GM23248 (cell line): ENCODE measurements around the gene LRRC28. TPM values are rescaled to one million over a fixed set of nuclear protein-coding genes. Genes with fewer than 3 reads are reported as not detected.
A peak's percentile ranks its signal among the peaks of the same experiment; 100 is the strongest.

ENCODE experiments used
- DNase-seq: peaks from one replicate; pipeline ENCODE4 v3.0.0-alpha.2; 2015
- H2AFZ ChIP-seq: fragments of 200-600 bp; sonication (generic); 2 replicates; pipeline ENCODE4 v1.6.1; 2016; ENCODE audit warnings: antibody characterized with exemption
- H3F3A ChIP-seq: fragments of 200-600 bp; sonication (generic); 2 replicates; pipeline ENCODE4 v1.6.1; 2016; ENCODE audit warnings: mild to moderate bottlenecking, antibody characterized with exemption, mixed run types; ENCODE audit not compliant: insufficient read depth
- H3K27ac ChIP-seq: fragments of 200-600 bp; sonication (generic); 2 replicates; pipeline ENCODE4 v1.5.1; 2016; ENCODE audit warnings: mild to moderate bottlenecking
- H3K27me3 ChIP-seq: fragments of 200-600 bp; sonication (generic); replicated peaks from 2 replicates; pipeline ENCODE4 v1.6.1; 2016; ENCODE audit warnings: mild to moderate bottlenecking; ENCODE audit not compliant: insufficient read depth
- H3K36me3 ChIP-seq: fragments of 200-600 bp; sonication (generic); 2 replicates; pipeline ENCODE4 v1.6.1; 2016; ENCODE audit warnings: low read depth, mild to moderate bottlenecking
- H3K4me1 ChIP-seq: fragments of 200-600 bp; sonication (generic); 2 replicates; pipeline ENCODE4 v1.6.1; 2016; ENCODE audit warnings: mild to moderate bottlenecking; ENCODE audit not compliant: insufficient read depth
- H3K4me2 ChIP-seq: fragments of 200-600 bp; sonication (generic); one replicate; pipeline ENCODE4 v1.6.1; 2016; ENCODE audit warnings: mild to moderate bottlenecking; ENCODE audit not compliant: unreplicated experiment
- H3K4me3 ChIP-seq: fragments of 200-600 bp; sonication (generic); 2 replicates; pipeline ENCODE4 v1.5.1; 2016; ENCODE audit warnings: mild to moderate bottlenecking
- H3K79me2 ChIP-seq: fragments of 200-600 bp; sonication (generic); 2 replicates; pipeline ENCODE4 v1.6.1; 2016; ENCODE audit warnings: mild to moderate bottlenecking; ENCODE audit not compliant: insufficient read depth
- H3K9ac ChIP-seq: fragments of 200-600 bp; sonication (generic); 2 replicates; pipeline ENCODE4 v1.6.1; 2016; ENCODE audit warnings: mild to moderate bottlenecking
- H3K9me2 ChIP-seq: fragments of 200-600 bp; sonication (generic); 2 replicates; pipeline ENCODE4 v1.6.1; 2016; ENCODE audit warnings: mixed run types, mild to moderate bottlenecking, moderate library complexity; ENCODE audit not compliant: insufficient read depth
- H3K9me3 ChIP-seq: fragments of 200-600 bp; sonication (generic); one replicate; pipeline ENCODE4 v1.6.1; 2017; ENCODE audit warnings: low read depth
- H4K20me1 ChIP-seq: fragments of 200-600 bp; sonication (generic); 2 replicates; pipeline ENCODE4 v1.6.0; 2016; ENCODE audit not compliant: insufficient read depth
- EZH2 ChIP-seq: fragments of 200-600 bp; sonication (generic); IDR thresholded peaks from 2 replicates; pipeline ENCODE4 v1.6.1; 2018; ENCODE audit warnings: antibody characterized with exemption, mild to moderate bottlenecking; ENCODE audit not compliant: insufficient read depth, poor library complexity, severe bottlenecking
- EZH2phosphoT487 ChIP-seq: fragments of 200-600 bp; sonication (generic); IDR thresholded peaks from 2 replicates; pipeline ENCODE4 v1.6.1; 2018; ENCODE audit warnings: antibody characterized with exemption, moderate library complexity, mild to moderate bottlenecking, low read depth; ENCODE audit not compliant: insufficient read depth
- WGBS, 2 experiments: methylation state at CpG; one replicate each; pipeline ENCODE4 v1.1.6; 2015 to 2017; ENCODE audit warnings: low lambda C conversion rate in 2 of 2, low coverage in 1 of 2; ENCODE audit errors: missing lambda C conversion rate in 2 of 2; 5-methylcytosine and 5-hydroxymethylcytosine counted together
- in situ Hi-C: fragments of 300-500 bp; cut with MboI; formaldehyde crosslinking; loops from 2 replicates; pipeline ENCODE4 v1.15.0; 2020
- polyA plus RNA-seq: library from polyadenylated mRNA; unstranded; fragments of >200 nt; fragmentation: Nextera tagmentation; extraction: Ambion mirVana; gene quantifications from 2 replicates; pipeline ENCODE4 v1.2.1, GENCODE V29; 2016
- total RNA-seq: library from RNA; depleted of rRNA; stranded (reverse); fragments of >200 nt; shearing (Covaris generic); gene quantifications from 2 replicates; pipeline ENCODE4 v1.2.3, GENCODE V29; 2014

The LRRC28 gene
- total and polyA plus RNA-seq, 2 experiments from 2014 or later, result 18.4 to 30.8 TPM

DNA sequence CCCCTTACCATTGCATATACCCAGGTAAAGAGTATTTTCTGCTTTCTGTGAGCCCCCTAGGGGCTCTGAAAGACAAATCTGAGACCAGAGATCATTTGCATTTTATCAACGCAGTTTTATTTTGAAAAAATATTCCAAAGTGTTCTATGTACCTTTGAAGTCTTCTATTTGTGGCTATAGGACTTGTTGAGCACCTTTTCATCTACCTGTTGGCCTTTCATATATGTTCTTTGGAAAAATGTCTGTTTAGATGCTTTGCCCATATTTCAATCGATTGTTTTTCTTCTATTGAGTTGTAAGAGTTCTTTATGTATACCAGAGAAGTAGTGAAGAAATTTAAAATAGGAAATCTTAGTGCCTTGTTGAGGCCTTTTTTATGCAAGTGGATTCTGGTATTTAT is 94.0 kb downstream of the LRRC28 start:
- in situ Hi-C loops, result no loop called here
- H3K4me2 ChIP-seq, result no peak overlapping the region
- H3F3A ChIP-seq, result peaks cover 16% of the 10 kb centered on the region
- H4K20me1 ChIP-seq, result no peaks in the 10 kb centered on the region
- no peak overlapping the region for H3K9ac ChIP-seq
- H3K27me3 ChIP-seq, result no peaks in the 10 kb centered on the region
- no peaks in the 10 kb centered on the region for H3K9me3 ChIP-seq
- no peak overlapping the region for H3K27ac ChIP-seq
- WGBS, 2 experiments, result 87 to 91% methylated on average over 2 of the region's 2 CpGs
- no peaks in the 10 kb centered on the region for H3K36me3 ChIP-seq
- TF ChIP-seq EZH2 (no peak), EZH2phosphoT487 (no peak)
- no peak overlapping the region for H3K4me3 ChIP-seq
- H3K79me2 ChIP-seq, result no peaks in the 10 kb centered on the region
- DNase-seq, result no peak
- H2AFZ ChIP-seq, result no peak overlapping the region
- peaks cover 17% of the 10 kb centered on the region for H3K4me1 ChIP-seq
- H3K9me2 ChIP-seq, result no peaks in the 10 kb centered on the region

- Histone ChIP-seq H3K4me2 (no peak overlapping the region), H3K9me3 (no peaks in the 10 kb centered on the region), H3F3A (peaks cover 11% of the 10 kb centered on the region), H4K20me1 (no peaks in the 10 kb centered on the region), H3K4me3 (no peak overlapping the region), H3K9me2 (no peaks in the 10 kb centered on the region), H3K9ac (no peak overlapping the region), H3K4me1 (peaks cover 13% of the 10 kb centered on the region), H3K36me3 (no peaks in the 10 kb centered on the region), H2AFZ (no peak overlapping the region), H3K79me2 (no peaks in the 10 kb centered on the region), H3K27me3 (no peaks in the 10 kb centered on the region), H3K27ac (no peak overlapping the region)
- no peak for TF ChIP-seq EZH2
- no peak for TF ChIP-seq EZH2phosphoT487
- DNase-seq, result no peak
- WGBS, 2 experiments, result 92 to 95% methylated on average over 3 of the region's 3 CpGs
- in situ Hi-C loops, result no loop called here
These were observed 94.7 kb downstream of the LRRC28 start for GRCh38 chr15:99345832-99346462.

- DNase-seq, result peak; percentile 12
- in situ Hi-C loops, result no loop called here
- no peak overlapping the region for H3K4me2 ChIP-seq
These were observed 96.3 kb downstream of the LRRC28 start for GRCh38 chr15:99347574-99347973.

GRCh38 chr15:99348412-99348811 is 97.1 kb downstream of the LRRC28 start:
- no peak for DNase-seq
- no peaks in the 10 kb centered on the region for H3K79me2 ChIP-seq
- H3F3A ChIP-seq, result no peaks in the 10 kb centered on the region
- H3K9me2 ChIP-seq, result no peaks in the 10 kb centered on the region
- in situ Hi-C loops, result no loop called here
- TF ChIP-seq EZH2phosphoT487 (no peak), EZH2 (no peak)
- no peak overlapping the region for H2AFZ ChIP-seq
- H3K36me3 ChIP-seq, result no peaks in the 10 kb centered on the region
- H4K20me1 ChIP-seq, result no peaks in the 10 kb centered on the region
- no peak overlapping the region for H3K9ac ChIP-seq
- no peak overlapping the region for H3K4me2 ChIP-seq
- no peak overlapping the region for H3K27ac ChIP-seq
- H3K4me1 ChIP-seq, result no peaks in the 10 kb centered on the region
- no peak overlapping the region for H3K4me3 ChIP-seq
- H3K27me3 ChIP-seq, result no peaks in the 10 kb centered on the region
- 97 to 98% methylated on average over 3 of the region's 3 CpGs for WGBS, 2 experiments
- no peaks in the 10 kb centered on the region for H3K9me3 ChIP-seq

More at GRCh38 chr15:99347574-99347973, 96.3 kb downstream of the LRRC28 start:
- H3K27me3 ChIP-seq, result no peaks in the 10 kb centered on the region
- no peaks in the 10 kb centered on the region for H4K20me1 ChIP-seq
- no peak overlapping the region for H3K9ac ChIP-seq
- H3K27ac ChIP-seq, result no peak overlapping the region
- no peaks in the 10 kb centered on the region for H3K9me2 ChIP-seq
- H3K4me1 ChIP-seq, result no peaks in the 10 kb centered on the region
- TF ChIP-seq EZH2phosphoT487 (no peak), EZH2 (no peak)
- no peaks in the 10 kb centered on the region for H3K9me3 ChIP-seq
- 96 to 100% methylated on average over 1 of the region's 1 CpG for WGBS, 2 experiments
- H2AFZ ChIP-seq, result no peak overlapping the region
- H3K79me2 ChIP-seq, result no peaks in the 10 kb centered on the region
- no peak overlapping the region for H3K4me3 ChIP-seq
- H3F3A ChIP-seq, result no peaks in the 10 kb centered on the region
- no peaks in the 10 kb centered on the region for H3K36me3 ChIP-seq

GRCh38 chr15:99350408-99350807 is 99.1 kb downstream of the LRRC28 start:
- TF ChIP-seq EZH2 (no peak), EZH2phosphoT487 (no peak)
- in situ Hi-C loops, result no loop called here
- Histone ChIP-seq H3K9me2 (no peaks in the 10 kb centered on the region), H2AFZ (no peak overlapping the region), H3K4me1 (no peaks in the 10 kb centered on the region), H3K9ac (no peak overlapping the region), H3F3A (no peaks in the 10 kb centered on the region), H3K4me2 (no peak overlapping the region), H4K20me1 (no peaks in the 10 kb centered on the region), H3K79me2 (no peaks in the 10 kb centered on the region), H3K27me3 (no peaks in the 10 kb centered on the region), H3K27ac (no peak overlapping the region), H3K9me3 (no peaks in the 10 kb centered on the region), H3K4me3 (no peak overlapping the region), H3K36me3 (no peaks in the 10 kb centered on the region)
- WGBS, 2 experiments, result 93 to 97% methylated on average over 3 of the region's 3 CpGs
- no peak for DNase-seq
